ENCODE results near the gene NPBWR2. TPM values are rescaled to one million over a fixed set of nuclear protein-coding genes. Genes with fewer than 3 reads are reported as not detected.
A peak's percentile ranks its signal among the peaks of the same experiment; 100 is the strongest.

NPBWR2 gene
- total and polyA plus RNA-seq, 9 donors: not detected

DNA sequence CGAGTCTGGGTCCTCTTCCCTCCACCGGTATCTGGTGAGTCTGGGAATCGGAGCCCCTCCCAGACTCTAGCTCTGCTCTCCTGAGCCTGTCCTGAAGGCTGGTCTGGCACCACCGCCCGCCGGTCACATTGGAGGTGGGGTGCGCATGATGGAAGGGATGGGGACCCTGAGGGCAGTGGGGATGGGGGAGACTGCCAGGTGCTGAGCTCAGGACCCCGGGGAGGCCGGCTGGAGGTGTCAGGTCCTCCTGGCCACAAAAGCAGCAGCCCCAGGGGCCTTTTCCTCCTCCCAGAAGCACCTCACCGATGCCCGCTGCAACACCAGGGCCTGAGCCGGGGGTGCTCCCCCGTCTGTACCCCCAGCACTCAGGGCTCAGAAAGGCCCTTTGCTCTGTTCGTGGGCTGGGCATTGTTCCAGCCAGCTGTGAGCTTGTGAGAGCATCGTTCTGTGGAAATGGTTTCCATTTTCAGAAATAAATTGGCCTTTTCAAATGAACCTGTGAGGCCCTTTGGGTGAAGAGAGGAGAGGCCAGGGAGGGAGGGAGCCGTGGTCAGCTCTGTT lies 2.5 kb upstream of the NPBWR2 start:
- H3K4me3 ChIP-seq: no peak overlapping the region
- WGBS, 3 donors: 53 to 59% (median 57%) methylated on average over 16 of the region's 16 CpGs
- no peaks in the 10 kb centered on the region for H3K9me3 ChIP-seq
- peak in 3 of 5 donors; percentile 5 to 21 (median 12) for DNase-seq
- H3K36me3 ChIP-seq: no peaks in the 10 kb centered on the region
- TF ChIP-seq EP300 (IDR thresholded peaks at IDR 0.05): no peak
- TF ChIP-seq, protein P1, sequence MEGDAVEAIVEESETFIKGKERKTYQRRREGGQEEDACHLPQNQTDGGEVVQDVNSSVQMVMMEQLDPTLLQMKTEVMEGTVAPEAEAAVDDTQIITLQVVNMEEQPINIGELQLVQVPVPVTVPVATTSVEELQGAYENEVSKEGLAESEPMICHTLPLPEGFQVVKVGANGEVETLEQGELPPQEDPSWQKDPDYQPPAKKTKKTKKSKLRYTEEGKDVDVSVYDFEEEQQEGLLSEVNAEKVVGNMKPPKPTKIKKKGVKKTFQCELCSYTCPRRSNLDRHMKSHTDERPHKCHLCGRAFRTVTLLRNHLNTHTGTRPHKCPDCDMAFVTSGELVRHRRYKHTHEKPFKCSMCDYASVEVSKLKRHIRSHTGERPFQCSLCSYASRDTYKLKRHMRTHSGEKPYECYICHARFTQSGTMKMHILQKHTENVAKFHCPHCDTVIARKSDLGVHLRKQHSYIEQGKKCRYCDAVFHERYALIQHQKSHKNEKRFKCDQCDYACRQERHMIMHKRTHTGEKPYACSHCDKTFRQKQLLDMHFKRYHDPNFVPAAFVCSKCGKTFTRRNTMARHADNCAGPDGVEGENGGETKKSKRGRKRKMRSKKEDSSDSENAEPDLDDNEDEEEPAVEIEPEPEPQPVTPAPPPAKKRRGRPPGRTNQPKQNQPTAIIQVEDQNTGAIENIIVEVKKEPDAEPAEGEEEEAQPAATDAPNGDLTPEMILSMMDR (IDR thresholded peaks at IDR 0.05): no peak
- no peaks in the 10 kb centered on the region for H3K27me3 ChIP-seq
- intact Hi-C loops (cut with DNase I): loop anchor here in 1 of 4 donors (10.0 kb wide), 1 partner anchor 75 kb away; the partner anchor contains the start of gene C20orf204
- no peak overlapping the region for H3K27ac ChIP-seq
- no peaks in the 10 kb centered on the region for H3K4me1 ChIP-seq (ENCODE audit: insufficient read depth)

DNA sequence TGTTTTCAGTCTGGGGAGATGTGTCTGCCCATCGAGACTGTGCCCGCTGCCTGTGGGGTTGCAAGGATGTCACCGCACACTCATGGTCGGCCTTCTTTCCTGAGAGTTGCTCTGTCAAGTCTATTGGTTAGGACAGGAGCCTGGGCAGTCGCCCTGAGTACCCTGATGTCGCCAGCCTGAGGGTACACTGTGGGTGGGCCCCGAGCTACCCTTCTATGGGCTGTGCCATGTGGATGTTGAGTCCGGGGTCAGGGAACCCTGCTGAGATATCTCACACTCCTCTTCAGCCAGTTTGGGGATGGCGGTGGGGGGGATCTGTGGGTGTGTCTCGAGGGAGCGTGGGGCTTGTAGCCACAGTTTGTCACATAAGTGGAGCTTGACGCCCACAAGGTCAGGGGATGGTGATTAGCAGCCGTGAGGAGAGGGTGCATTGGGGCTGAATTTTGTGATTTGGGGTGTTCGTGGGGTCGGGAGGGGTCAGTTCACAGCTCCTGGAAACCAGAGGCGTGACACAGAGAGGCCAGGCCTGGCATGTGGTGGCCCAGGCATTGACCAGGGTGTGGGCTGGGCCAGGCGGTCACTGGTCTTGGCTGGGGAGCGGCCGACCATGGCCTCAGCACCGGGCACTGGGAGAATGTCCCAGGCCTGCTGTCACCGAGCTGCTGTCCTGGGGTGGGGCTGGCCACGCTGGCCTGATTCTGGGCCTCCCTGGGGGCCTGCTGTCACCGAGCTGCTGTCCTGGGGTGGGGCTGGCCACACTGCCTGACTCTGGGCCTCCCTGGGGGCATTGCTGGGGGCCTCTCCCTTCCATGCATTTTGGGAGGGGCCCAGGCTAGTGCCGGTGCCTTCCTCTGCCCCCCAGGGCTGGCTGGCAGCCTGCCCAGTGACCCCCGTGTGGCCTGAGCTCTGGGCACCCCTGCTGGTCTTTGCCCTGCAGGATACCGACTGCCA lies 1.6 kb upstream of the NPBWR2 start:
- no peak overlapping the region for H3K27ac ChIP-seq
- intact Hi-C loops (cut with DNase I): no loop called here
- H3K4me3 ChIP-seq: no peak overlapping the region
- no peaks in the 10 kb centered on the region for H3K9me3 ChIP-seq
- 77 to 82% (median 78%) methylated on average over 24 to 26 of the region's 26 CpGs for WGBS, 3 donors
- DNase-seq: peak in 3 of 5 donors; percentile 7 to 29 (median 11)
- H3K36me3 ChIP-seq: no peaks in the 10 kb centered on the region
- H3K27me3 ChIP-seq: no peaks in the 10 kb centered on the region
- TF ChIP-seq POLR2A (IDR thresholded peaks at IDR 0.05): no peak
- TF ChIP-seq, protein P1 (IDR thresholded peaks at IDR 0.05): no peak
- TF ChIP-seq EP300 (IDR thresholded peaks at IDR 0.05): no peak
- no peaks in the 10 kb centered on the region for H3K4me1 ChIP-seq (ENCODE audit: insufficient read depth)

DNA sequence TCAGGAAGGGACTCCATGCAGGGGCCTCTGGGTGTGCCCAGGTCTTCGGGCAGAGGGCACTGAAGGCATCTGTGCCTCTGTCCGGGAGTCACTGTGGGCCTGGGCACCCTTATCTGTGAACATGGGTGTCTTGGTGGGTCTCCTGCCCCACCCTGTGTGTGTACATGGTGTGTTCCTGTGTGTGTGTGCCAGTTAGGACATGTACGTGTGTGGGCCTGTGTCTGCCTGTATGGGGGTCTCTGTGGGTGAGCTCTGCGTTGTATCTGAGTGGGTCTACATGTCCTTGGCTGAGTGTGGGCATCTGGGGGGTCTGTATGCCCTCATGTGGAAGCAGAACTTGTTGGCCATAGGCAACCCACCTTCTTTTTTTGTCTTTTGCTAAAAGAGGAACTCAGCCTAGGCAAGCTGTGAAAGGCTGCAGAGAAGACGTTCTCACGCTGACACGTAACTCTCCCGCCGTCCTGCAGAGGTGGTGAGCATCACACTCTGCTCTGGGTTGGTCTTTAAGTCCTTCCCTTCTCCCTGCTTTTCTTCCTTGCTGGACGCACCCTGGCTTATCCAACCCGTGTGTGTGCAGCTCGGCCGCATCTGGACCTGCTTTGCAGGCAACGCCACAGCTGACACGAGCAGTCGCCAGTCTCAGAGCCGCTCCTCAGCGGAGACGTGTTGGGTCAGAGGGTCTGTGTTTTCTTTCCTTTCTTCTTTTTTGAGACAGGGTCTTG lies 532 bp upstream of the NPBWR2 start:
- Histone ChIP-seq H3K27ac (no peak overlapping the region), H3K4me3 (no peak overlapping the region), H3K27me3 (no peaks in the 10 kb centered on the region), H3K9me3 (no peaks in the 10 kb centered on the region), H3K4me1 (ENCODE audit: insufficient read depth) (no peaks in the 10 kb centered on the region), H3K36me3 (no peaks in the 10 kb centered on the region)
- 60 to 72% (median 63%) methylated on average over 17 to 19 of the region's 19 CpGs for WGBS, 3 donors
- intact Hi-C loops (cut with DNase I): no loop called here
- no peak for TF ChIP-seq POLR2A (IDR thresholded peaks at IDR 0.05)
- TF ChIP-seq EP300 (IDR thresholded peaks at IDR 0.05): no peak
- TF ChIP-seq, protein P1 (IDR thresholded peaks at IDR 0.05): no peak
- DNase-seq: no peak

DNA sequence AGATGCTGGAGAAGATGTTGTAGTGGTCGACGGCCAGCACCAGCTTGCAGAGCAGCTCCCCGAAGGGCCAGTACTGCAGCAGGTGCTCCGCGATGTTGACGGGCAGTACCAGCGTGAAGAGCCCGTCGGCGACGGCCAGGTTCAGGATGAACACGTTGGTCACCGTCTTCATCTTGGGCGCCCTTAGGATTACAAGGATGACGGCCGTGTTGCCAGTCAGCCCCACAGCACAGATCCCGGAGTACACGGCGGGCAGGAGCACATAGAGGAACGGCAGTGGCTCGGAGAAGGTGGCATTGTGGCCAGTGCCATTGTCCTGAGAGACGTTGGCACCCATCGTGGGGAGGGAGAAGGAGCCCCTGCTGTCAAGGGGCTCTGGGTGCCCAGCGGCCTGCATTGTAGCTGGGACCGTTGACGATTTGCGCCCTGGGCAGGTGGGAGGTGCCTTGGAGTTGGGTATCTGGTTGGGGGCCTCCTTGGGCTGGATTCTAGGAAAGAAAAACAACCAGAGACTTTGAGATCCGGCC lies 867 bp downstream of the NPBWR2 start:
- H3K27me3 ChIP-seq: no peaks in the 10 kb centered on the region
- no peaks in the 10 kb centered on the region for H3K4me1 ChIP-seq (ENCODE audit: insufficient read depth)
- no peaks in the 10 kb centered on the region for H3K9me3 ChIP-seq
- no peak overlapping the region for H3K4me3 ChIP-seq
- intact Hi-C loops (cut with DNase I): no loop called here
- no peaks in the 10 kb centered on the region for H3K36me3 ChIP-seq
- TF ChIP-seq, protein P1 (IDR thresholded peaks at IDR 0.05): no peak
- TF ChIP-seq POLR2A (IDR thresholded peaks at IDR 0.05) (no peak), EP300 (IDR thresholded peaks at IDR 0.05) (no peak)
- H3K27ac ChIP-seq: no peak overlapping the region
- peak in 1 of 5 donors; percentile 28 for DNase-seq
- WGBS, 3 donors: 82 to 85% (median 83%) methylated on average over 28 of the region's 28 CpGs
